GM23338 (cell line): Measurements from ENCODE around the gene ZNF579. TPM values are rescaled to one million over a fixed set of nuclear protein-coding genes. Genes with fewer than 3 reads are reported as not detected.

Source experiments
- ATAC-seq: fragments of 200-7000 bp; cut with Tn5 transposase; 3 replicates; pipeline ENCODE4 v1.9.1; 2020
- DNase-seq: peaks from one replicate; pipeline ENCODE4 v3.0.0-alpha.2; 2015; ENCODE audit warnings: low spot score
- H2AFZ ChIP-seq: fragments of 200-600 bp; sonication (generic); 2 replicates; pipeline ENCODE4 v1.8.0; 2016; ENCODE audit warnings: antibody characterized with exemption, mild to moderate bottlenecking, moderate library complexity
- H3F3A ChIP-seq: fragments of 200-600 bp; sonication (generic); replicated peaks from 2 replicates; pipeline ENCODE4 v1.8.0; 2017; ENCODE audit warnings: antibody characterized with exemption, mixed run types, low read depth
- H3K27ac ChIP-seq: fragments of 200-600 bp; sonication (generic); 2 replicates; pipeline ENCODE4 v1.6.1; 2016; ENCODE audit warnings: low read depth
- H3K27me3 ChIP-seq: fragments of 200-600 bp; sonication (generic); 2 replicates; pipeline ENCODE4 v1.8.0; 2016; ENCODE audit warnings: mild to moderate bottlenecking, mixed run types, moderate library complexity; ENCODE audit not compliant: insufficient read depth
- H3K36me3 ChIP-seq: fragments of 200-600 bp; sonication (generic); 2 replicates; pipeline ENCODE4 v1.8.0; 2016; ENCODE audit warnings: mild to moderate bottlenecking; ENCODE audit not compliant: insufficient read depth
- H3K4me1 ChIP-seq: fragments of 200-600 bp; sonication (generic); 2 replicates; pipeline ENCODE4 v1.8.0; 2016; ENCODE audit warnings: mild to moderate bottlenecking, moderate library complexity; ENCODE audit not compliant: insufficient read depth
- H3K4me2 ChIP-seq: fragments of 200-600 bp; sonication (generic); 2 replicates; pipeline ENCODE4 v1.7.1; 2017; ENCODE audit warnings: mixed run types
- H3K4me3 ChIP-seq: fragments of 200-600 bp; sonication (generic); 2 replicates; pipeline ENCODE4 v1.6.1; 2016; ENCODE audit warnings: mixed run types
- H3K79me2 ChIP-seq: fragments of 200-600 bp; sonication (generic); replicated peaks from 2 replicates; pipeline ENCODE4 v1.8.0; 2017; ENCODE audit warnings: mild to moderate bottlenecking; ENCODE audit not compliant: insufficient read depth
- H3K9me2 ChIP-seq: fragments of 200-600 bp; sonication (generic); 2 replicates; pipeline ENCODE4 v1.8.0; 2017; ENCODE audit not compliant: insufficient read depth
- H4K20me1 ChIP-seq: fragments of 200-600 bp; sonication (generic); replicated peaks from 2 replicates; pipeline ENCODE4 v1.8.0; 2017; ENCODE audit warnings: mild to moderate bottlenecking; ENCODE audit not compliant: insufficient read depth
- H3K27ac Mint-ChIP-seq: 2 replicates; pipeline ENCODE4 v1.8.0; 2020; ENCODE audit warnings: inconsistent platforms, mild to moderate bottlenecking, moderate library complexity, mixed read lengths
- H3K27me3 Mint-ChIP-seq: 3 replicates; pipeline ENCODE4 v1.8.0; 2022; ENCODE audit warnings: low read depth, mild to moderate bottlenecking, moderate library complexity, mixed read lengths, inconsistent platforms; ENCODE audit not compliant: insufficient read depth, poor library complexity
- H3K36me3 Mint-ChIP-seq: 3 replicates; pipeline ENCODE4 v1.8.0; 2021; ENCODE audit warnings: low read depth, mild to moderate bottlenecking, inconsistent platforms, moderate library complexity, mixed read lengths
- H3K4me1 Mint-ChIP-seq: 3 replicates; pipeline ENCODE4 v1.8.0; 2020; ENCODE audit warnings: mild to moderate bottlenecking, inconsistent platforms, mixed read lengths
- H3K4me3 Mint-ChIP-seq: 3 replicates; pipeline ENCODE4 v1.8.0; 2021; ENCODE audit warnings: moderate library complexity, mild to moderate bottlenecking, inconsistent platforms, mixed read lengths
- H3K9me3 Mint-ChIP-seq: 3 replicates; pipeline ENCODE4 v1.8.0; 2020; ENCODE audit warnings: moderate library complexity, mild to moderate bottlenecking, inconsistent platforms, mixed read lengths
- JUNB ChIP-seq: IDR thresholded peaks from one replicate; pipeline ENCODE4 v1.6.1; 2016; ENCODE audit warnings: antibody characterized with exemption; ENCODE audit not compliant: unreplicated experiment
- POLR2AphosphoS5 ChIP-seq: IDR thresholded peaks from 2 replicates; pipeline ENCODE4 v1.6.1; 2016; ENCODE audit warnings: antibody characterized with exemption, low read depth
- STAT1 ChIP-seq: IDR thresholded peaks from one replicate; pipeline ENCODE4 v1.6.1; 2016; ENCODE audit warnings: antibody characterized with exemption; ENCODE audit not compliant: unreplicated experiment
- ZNF114 ChIP-seq: fragments of 250-450 bp; sonication (Bioruptor Pico); IDR thresholded peaks from 2 replicates; pipeline ENCODE4 v1.5.0; 2020; ENCODE audit warnings: mild to moderate bottlenecking, moderate library complexity
- polyA plus RNA-seq: library from polyadenylated mRNA; unstranded; fragments of >200 nt; fragmentation: Nextera tagmentation; extraction: Ambion mirVana; gene quantifications from 2 replicates; pipeline ENCODE4 v1.2.1, GENCODE V29; 2016
- total RNA-seq: library from RNA; depleted of rRNA; stranded (reverse); fragments of >200 nt; shearing (Covaris generic); gene quantifications from 2 replicates; pipeline ENCODE4 v1.2.3, GENCODE V29; 2014
- TF ChIP-seq, protein P1 (sequence below): fragments of 250-450 bp; sonication (Bioruptor Pico); IDR thresholded peaks from 2 replicates; pipeline ENCODE4 v1.5.0; 2020; ENCODE audit warnings: mild to moderate bottlenecking, moderate library complexity
- TF ChIP-seq, protein P2 (sequence below): IDR thresholded peaks from 2 replicates; pipeline ENCODE4 v1.6.1; 2016; ENCODE audit warnings: antibody characterized with exemption
- TF ChIP-seq, protein P3 (sequence below): IDR thresholded peaks from one replicate; pipeline ENCODE4 v1.6.1; 2018; ENCODE audit warnings: antibody characterized with exemption; ENCODE audit not compliant: unreplicated experiment
- TF ChIP-seq, protein P4 (sequence below), 2 experiments: fragments of 200-600 bp in 1 of 2; sonication (generic) in 1 of 2; conservative IDR thresholded peaks; 2 replicates each; pipeline versions ENCODE4 v1.5.1 to v1.6.1; 2016 to 2017; ENCODE audit warnings: antibody characterized with exemption in 2 of 2, low read depth in 2 of 2, mild to moderate bottlenecking in 2 of 2, moderate library complexity in 1 of 2

The ZNF579 gene
- total and polyA plus RNA-seq, 2 experiments from 2014 or later, result 7.3 to 12.2 TPM

DNA sequence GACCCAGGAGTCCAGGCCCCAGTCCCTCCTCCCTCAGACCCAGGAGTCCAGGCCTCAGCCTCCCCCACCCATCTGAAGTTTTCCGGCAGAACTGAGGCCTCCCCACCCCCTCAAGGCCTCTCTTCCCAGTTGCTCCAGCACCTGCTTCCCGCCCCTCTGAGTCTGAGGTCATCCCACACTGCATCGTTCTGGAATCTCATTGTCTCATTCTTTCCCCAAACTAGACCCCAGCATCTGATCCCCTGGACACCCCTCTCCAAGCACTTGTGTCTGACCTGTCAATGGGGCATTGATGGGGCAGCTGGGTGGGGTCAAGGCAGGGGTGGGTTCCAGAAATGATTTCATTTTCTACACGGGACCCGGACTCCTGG is 42.9 kb downstream of the ZNF579 start:
- H3K27me3 ChIP-seq, result no peaks in the 10 kb centered on the region
- TF ChIP-seq STAT1 (no peak), ZNF114 (CRISPR knock-in tag) (no peak), JUNB (no peak), POLR2AphosphoS5 (no peak)
- TF ChIP-seq, protein P1, sequence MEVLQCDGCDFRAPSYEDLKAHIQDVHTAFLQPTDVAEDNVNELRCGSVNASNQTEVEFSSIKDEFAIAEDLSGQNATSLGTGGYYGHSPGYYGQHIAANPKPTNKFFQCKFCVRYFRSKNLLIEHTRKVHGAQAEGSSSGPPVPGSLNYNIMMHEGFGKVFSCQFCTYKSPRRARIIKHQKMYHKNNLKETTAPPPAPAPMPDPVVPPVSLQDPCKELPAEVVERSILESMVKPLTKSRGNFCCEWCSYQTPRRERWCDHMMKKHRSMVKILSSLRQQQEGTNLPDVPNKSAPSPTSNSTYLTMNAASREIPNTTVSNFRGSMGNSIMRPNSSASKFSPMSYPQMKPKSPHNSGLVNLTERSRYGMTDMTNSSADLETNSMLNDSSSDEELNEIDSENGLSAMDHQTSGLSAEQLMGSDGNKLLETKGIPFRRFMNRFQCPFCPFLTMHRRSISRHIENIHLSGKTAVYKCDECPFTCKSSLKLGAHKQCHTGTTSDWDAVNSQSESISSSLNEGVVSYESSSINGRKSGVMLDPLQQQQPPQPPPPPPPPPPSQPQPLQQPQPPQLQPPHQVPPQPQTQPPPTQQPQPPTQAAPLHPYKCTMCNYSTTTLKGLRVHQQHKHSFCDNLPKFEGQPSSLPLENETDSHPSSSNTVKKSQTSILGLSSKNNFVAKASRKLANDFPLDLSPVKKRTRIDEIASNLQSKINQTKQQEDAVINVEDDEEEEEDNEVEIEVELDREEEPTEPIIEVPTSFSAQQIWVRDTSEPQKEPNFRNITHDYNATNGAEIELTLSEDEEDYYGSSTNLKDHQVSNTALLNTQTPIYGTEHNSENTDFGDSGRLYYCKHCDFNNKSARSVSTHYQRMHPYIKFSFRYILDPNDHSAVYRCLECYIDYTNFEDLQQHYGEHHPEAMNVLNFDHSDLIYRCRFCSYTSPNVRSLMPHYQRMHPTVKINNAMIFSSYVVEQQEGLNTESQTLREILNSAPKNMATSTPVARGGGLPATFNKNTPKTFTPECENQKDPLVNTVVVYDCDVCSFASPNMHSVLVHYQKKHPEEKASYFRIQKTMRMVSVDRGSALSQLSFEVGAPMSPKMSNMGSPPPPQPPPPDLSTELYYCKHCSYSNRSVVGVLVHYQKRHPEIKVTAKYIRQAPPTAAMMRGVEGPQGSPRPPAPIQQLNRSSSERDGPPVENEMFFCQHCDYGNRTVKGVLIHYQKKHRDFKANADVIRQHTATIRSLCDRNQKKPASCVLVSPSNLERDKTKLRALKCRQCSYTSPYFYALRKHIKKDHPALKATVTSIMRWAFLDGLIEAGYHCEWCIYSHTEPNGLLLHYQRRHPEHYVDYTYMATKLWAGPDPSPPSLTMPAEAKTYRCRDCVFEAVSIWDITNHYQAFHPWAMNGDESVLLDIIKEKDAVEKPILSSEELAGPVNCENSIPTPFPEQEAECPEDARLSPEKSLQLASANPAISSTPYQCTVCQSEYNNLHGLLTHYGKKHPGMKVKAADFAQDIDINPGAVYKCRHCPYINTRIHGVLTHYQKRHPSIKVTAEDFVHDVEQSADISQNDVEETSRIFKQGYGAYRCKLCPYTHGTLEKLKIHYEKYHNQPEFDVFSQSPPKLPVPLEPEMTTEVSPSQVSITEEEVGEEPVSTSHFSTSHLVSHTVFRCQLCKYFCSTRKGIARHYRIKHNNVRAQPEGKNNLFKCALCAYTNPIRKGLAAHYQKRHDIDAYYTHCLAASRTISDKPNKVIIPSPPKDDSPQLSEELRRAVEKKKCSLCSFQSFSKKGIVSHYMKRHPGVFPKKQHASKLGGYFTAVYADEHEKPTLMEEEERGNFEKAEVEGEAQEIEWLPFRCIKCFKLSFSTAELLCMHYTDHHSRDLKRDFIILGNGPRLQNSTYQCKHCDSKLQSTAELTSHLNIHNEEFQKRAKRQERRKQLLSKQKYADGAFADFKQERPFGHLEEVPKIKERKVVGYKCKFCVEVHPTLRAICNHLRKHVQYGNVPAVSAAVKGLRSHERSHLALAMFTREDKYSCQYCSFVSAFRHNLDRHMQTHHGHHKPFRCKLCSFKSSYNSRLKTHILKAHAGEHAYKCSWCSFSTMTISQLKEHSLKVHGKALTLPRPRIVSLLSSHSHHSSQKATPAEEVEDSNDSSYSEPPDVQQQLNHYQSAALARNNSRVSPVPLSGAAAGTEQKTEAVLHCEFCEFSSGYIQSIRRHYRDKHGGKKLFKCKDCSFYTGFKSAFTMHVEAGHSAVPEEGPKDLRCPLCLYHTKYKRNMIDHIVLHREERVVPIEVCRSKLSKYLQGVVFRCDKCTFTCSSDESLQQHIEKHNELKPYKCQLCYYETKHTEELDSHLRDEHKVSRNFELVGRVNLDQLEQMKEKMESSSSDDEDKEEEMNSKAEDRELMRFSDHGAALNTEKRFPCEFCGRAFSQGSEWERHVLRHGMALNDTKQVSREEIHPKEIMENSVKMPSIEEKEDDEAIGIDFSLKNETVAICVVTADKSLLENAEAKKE (CRISPR knock-in tag), result no peak
- TF ChIP-seq, protein P2, sequence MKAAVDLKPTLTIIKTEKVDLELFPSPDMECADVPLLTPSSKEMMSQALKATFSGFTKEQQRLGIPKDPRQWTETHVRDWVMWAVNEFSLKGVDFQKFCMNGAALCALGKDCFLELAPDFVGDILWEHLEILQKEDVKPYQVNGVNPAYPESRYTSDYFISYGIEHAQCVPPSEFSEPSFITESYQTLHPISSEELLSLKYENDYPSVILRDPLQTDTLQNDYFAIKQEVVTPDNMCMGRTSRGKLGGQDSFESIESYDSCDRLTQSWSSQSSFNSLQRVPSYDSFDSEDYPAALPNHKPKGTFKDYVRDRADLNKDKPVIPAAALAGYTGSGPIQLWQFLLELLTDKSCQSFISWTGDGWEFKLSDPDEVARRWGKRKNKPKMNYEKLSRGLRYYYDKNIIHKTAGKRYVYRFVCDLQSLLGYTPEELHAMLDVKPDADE, result no peak
- TF ChIP-seq, protein P3, sequence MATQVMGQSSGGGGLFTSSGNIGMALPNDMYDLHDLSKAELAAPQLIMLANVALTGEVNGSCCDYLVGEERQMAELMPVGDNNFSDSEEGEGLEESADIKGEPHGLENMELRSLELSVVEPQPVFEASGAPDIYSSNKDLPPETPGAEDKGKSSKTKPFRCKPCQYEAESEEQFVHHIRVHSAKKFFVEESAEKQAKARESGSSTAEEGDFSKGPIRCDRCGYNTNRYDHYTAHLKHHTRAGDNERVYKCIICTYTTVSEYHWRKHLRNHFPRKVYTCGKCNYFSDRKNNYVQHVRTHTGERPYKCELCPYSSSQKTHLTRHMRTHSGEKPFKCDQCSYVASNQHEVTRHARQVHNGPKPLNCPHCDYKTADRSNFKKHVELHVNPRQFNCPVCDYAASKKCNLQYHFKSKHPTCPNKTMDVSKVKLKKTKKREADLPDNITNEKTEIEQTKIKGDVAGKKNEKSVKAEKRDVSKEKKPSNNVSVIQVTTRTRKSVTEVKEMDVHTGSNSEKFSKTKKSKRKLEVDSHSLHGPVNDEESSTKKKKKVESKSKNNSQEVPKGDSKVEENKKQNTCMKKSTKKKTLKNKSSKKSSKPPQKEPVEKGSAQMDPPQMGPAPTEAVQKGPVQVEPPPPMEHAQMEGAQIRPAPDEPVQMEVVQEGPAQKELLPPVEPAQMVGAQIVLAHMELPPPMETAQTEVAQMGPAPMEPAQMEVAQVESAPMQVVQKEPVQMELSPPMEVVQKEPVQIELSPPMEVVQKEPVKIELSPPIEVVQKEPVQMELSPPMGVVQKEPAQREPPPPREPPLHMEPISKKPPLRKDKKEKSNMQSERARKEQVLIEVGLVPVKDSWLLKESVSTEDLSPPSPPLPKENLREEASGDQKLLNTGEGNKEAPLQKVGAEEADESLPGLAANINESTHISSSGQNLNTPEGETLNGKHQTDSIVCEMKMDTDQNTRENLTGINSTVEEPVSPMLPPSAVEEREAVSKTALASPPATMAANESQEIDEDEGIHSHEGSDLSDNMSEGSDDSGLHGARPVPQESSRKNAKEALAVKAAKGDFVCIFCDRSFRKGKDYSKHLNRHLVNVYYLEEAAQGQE, result no peak
- TF ChIP-seq, protein P4, sequence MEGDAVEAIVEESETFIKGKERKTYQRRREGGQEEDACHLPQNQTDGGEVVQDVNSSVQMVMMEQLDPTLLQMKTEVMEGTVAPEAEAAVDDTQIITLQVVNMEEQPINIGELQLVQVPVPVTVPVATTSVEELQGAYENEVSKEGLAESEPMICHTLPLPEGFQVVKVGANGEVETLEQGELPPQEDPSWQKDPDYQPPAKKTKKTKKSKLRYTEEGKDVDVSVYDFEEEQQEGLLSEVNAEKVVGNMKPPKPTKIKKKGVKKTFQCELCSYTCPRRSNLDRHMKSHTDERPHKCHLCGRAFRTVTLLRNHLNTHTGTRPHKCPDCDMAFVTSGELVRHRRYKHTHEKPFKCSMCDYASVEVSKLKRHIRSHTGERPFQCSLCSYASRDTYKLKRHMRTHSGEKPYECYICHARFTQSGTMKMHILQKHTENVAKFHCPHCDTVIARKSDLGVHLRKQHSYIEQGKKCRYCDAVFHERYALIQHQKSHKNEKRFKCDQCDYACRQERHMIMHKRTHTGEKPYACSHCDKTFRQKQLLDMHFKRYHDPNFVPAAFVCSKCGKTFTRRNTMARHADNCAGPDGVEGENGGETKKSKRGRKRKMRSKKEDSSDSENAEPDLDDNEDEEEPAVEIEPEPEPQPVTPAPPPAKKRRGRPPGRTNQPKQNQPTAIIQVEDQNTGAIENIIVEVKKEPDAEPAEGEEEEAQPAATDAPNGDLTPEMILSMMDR (conservative IDR thresholded peaks at IDR 0.05; ENCODE audit: low read depth in 2 of 2), result no peak
- Mint-ChIP-seq H3K36me3 (no peaks in the 10 kb centered on the region; the same call in 2 of the 3 replicates), H3K27ac (no peak overlapping the region), H3K9me3 (peaks cover 3% of the 10 kb centered on the region; the same call in 2 of the 3 replicates), H3K27me3 (peaks cover 13% of the 10 kb centered on the region), H3K4me1 (peaks cover 6% of the 10 kb centered on the region), H3K4me3 (no peak overlapping the region)
- peak overlapping the region; percentile 62 for H3K4me2 ChIP-seq
- no peaks in the 10 kb centered on the region for H3K36me3 ChIP-seq
- no peak overlapping the region for H3K27ac ChIP-seq
- DNase-seq, result peak; percentile 78
- peak; percentile 61 for ATAC-seq
- H4K20me1 ChIP-seq, result no peaks in the 10 kb centered on the region
- H3K79me2 ChIP-seq, result no peaks in the 10 kb centered on the region
- peaks cover 7% of the 10 kb centered on the region; the same call in 1 of the 2 replicates for H3K4me1 ChIP-seq
- no peak overlapping the region; the same call in 1 of the 2 replicates for H2AFZ ChIP-seq
- H3F3A ChIP-seq, result 0 out of 2 replicates have a peak, but pooled peaks cover 7% of the 10 kb centered on the region
- peaks cover 5% of the 10 kb centered on the region; the same call in 1 of the 2 replicates for H3K9me2 ChIP-seq
- H3K4me3 ChIP-seq, result no peak overlapping the region
